BJ (cell line): ENCODE measurements around the gene DAD1. TPM values are rescaled to one million over a fixed set of nuclear protein-coding genes. Genes with fewer than 3 reads are reported as not detected.
"Not testable (repeated sequence)": the region's sequence is repeated elsewhere in the genome, so short reads cannot be mapped to it uniquely, and the experiment has no call there.

Experiments used
- CTCF ChIA-PET: fragments of 350-600 bp; formaldehyde crosslinking; extraction: SDS; loops from one replicate; lab custom pipeline; 2021; ENCODE audit warnings: antibody characterized with exemption, inconsistent platforms; lab: Yijun Ruan, JAX
- POLR2A ChIA-PET: fragments of 300-600 bp; sonication (Branson Sonifier 250); formaldehyde crosslinking; extraction: SDS; loops from one replicate; lab custom pipeline; 2021; ENCODE audit warnings: antibody characterized with exemption; lab: Charles Lee
- DNase-seq: peaks from one replicate; pipeline ENCODE4 v3.0.0-alpha.2; 2011; ENCODE audit warnings: low read depth
- H3K27me3 ChIP-seq: 2 replicates; pipeline ENCODE4 v1.6.0; 2011; ENCODE audit warnings: low read length; ENCODE audit not compliant: control insufficient read depth, insufficient read depth
- H3K36me3 ChIP-seq: 2 replicates; pipeline ENCODE4 v1.5.1; 2011; ENCODE audit warnings: low read length; ENCODE audit not compliant: control insufficient read depth, insufficient read depth
- H3K4me3 ChIP-seq: 2 replicates; pipeline ENCODE4 v1.5.1; 2011; ENCODE audit warnings: low read depth, mild to moderate bottlenecking, control low read depth, low read length
- polyA plus RNA-seq: library from polyadenylated mRNA; depleted of rRNA; stranded (reverse); fragments of >200 nt; gene quantifications from 2 replicates; pipeline ENCODE4 v1.2.3, GENCODE V29; 2011
- TF ChIP-seq, protein P1 (sequence below): IDR thresholded peaks from 2 replicates; pipeline ENCODE4 v1.5.1; 2011; ENCODE audit warnings: low read depth, mild to moderate bottlenecking, control low read depth, inconsistent platforms, low read length, moderate library complexity; ENCODE audit not compliant: insufficient read depth

Gene DAD1
- polyA plus RNA-seq, 1 experiment, result 383 TPM

GRCh38 chr14:22544881-22545420 lies 44.1 kb downstream of the DAD1 start:
- TF ChIP-seq, protein P1, sequence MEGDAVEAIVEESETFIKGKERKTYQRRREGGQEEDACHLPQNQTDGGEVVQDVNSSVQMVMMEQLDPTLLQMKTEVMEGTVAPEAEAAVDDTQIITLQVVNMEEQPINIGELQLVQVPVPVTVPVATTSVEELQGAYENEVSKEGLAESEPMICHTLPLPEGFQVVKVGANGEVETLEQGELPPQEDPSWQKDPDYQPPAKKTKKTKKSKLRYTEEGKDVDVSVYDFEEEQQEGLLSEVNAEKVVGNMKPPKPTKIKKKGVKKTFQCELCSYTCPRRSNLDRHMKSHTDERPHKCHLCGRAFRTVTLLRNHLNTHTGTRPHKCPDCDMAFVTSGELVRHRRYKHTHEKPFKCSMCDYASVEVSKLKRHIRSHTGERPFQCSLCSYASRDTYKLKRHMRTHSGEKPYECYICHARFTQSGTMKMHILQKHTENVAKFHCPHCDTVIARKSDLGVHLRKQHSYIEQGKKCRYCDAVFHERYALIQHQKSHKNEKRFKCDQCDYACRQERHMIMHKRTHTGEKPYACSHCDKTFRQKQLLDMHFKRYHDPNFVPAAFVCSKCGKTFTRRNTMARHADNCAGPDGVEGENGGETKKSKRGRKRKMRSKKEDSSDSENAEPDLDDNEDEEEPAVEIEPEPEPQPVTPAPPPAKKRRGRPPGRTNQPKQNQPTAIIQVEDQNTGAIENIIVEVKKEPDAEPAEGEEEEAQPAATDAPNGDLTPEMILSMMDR, result no peak
- ChIA-PET CTCF (interaction anchor here (0.7 to 4.2 kb wide), 3 partner anchors 11 to 155 kb away, joined by 3 to 26 read pairs (median 5); no protein-coding TSS in a partner anchor), POLR2A (no interaction called here)
- Histone ChIP-seq H3K4me3 (no peak overlapping the region), H3K36me3 (no peaks in the 10 kb centered on the region), H3K27me3 (no peaks in the 10 kb centered on the region)
- DNase-seq, result no peak

- TF ChIP-seq, protein P1, result no peak
- Histone ChIP-seq H3K27me3 (no peaks in the 10 kb centered on the region), H3K36me3 (no peaks in the 10 kb centered on the region), H3K4me3 (no peak overlapping the region)
- ChIA-PET CTCF (no interaction called here), POLR2A (no interaction called here)
- DNase-seq, result no peak
Observed at GRCh38 chr14:22544406-22544805, 44.6 kb downstream of the DAD1 start.

- H3K36me3 ChIP-seq, H3K27me3 ChIP-seq, CTCF ChIA-PET, H3K4me3 ChIP-seq, POLR2A ChIA-PET, DNase-seq: not testable (repeated sequence)
Observed at GRCh38 chr14:22543570-22544357, 45.3 kb downstream of the DAD1 start.

- CTCF ChIA-PET, result interaction anchor here (1.0 to 2.2 kb wide), 3 partner anchors 8 to 14 kb away, joined by 3 to 11 read pairs (median 4); no protein-coding TSS in a partner anchor
- TF ChIP-seq, protein P1, result no peak
Observed at GRCh38 chr14:22542360-22542759, 46.7 kb downstream of the DAD1 start.

GRCh38 chr14:22541721-22542120 lies 47.3 kb downstream of the DAD1 start:
- Histone ChIP-seq H3K4me3 (no peak overlapping the region), H3K36me3 (no peaks in the 10 kb centered on the region), H3K27me3 (no peaks in the 10 kb centered on the region)
- TF ChIP-seq, protein P1, result no peak
- no peak for DNase-seq
- ChIA-PET POLR2A (no interaction called here), CTCF (interaction anchor here (0.6 to 2.2 kb wide), 5 partner anchors 9 to 592 kb away, joined by 3 to 11 read pairs (median 4); no protein-coding TSS in a partner anchor)

More at GRCh38 chr14:22542360-22542759, 46.7 kb downstream of the DAD1 start:
- no peak overlapping the region for H3K4me3 ChIP-seq
- DNase-seq, result no peak
- H3K27me3 ChIP-seq, result no peaks in the 10 kb centered on the region
- POLR2A ChIA-PET, result no interaction called here
- H3K36me3 ChIP-seq, result no peaks in the 10 kb centered on the region
